ENCODE measurements around the gene FBXW4. TPM values are rescaled to one million over a fixed set of nuclear protein-coding genes. Genes with fewer than 3 reads are reported as not detected.

Gene FBXW4
- total and polyA plus RNA-seq, 9 donors, result 38.6 to 86.4 (median 64.4) TPM

DNA sequence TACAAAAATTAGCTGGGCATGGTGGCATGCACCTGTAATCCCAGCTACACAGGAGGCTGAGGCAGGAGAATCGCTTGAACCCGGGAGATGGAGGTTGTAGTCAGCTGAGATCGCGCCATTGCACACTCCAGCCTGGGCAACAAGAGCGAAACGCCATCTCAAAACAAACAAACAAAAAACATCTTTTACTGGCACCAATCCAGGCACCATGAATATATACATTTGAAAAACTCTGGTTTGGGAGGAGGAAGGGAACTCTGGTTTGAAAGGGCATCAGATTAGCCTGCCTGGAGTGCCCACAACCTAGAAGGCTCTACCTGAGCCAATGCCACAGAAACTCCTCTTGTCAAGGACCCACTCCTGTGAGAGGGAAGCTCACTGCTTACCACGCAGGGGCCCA, 122.8 kb downstream of the FBXW4 start:
- Histone ChIP-seq H3K4me1 (ENCODE audit: insufficient read depth) (peaks cover 6% of the 10 kb centered on the region), H3K27ac (no peak overlapping the region), H3K36me3 (no peaks in the 10 kb centered on the region), H3K27me3 (no peaks in the 10 kb centered on the region), H3K9me3 (no peaks in the 10 kb centered on the region), H3K4me3 (no peak overlapping the region)
- TF ChIP-seq POLR2A (IDR thresholded peaks at IDR 0.05) (no peak), EP300 (IDR thresholded peaks at IDR 0.05) (no peak)
- TF ChIP-seq, protein P1, sequence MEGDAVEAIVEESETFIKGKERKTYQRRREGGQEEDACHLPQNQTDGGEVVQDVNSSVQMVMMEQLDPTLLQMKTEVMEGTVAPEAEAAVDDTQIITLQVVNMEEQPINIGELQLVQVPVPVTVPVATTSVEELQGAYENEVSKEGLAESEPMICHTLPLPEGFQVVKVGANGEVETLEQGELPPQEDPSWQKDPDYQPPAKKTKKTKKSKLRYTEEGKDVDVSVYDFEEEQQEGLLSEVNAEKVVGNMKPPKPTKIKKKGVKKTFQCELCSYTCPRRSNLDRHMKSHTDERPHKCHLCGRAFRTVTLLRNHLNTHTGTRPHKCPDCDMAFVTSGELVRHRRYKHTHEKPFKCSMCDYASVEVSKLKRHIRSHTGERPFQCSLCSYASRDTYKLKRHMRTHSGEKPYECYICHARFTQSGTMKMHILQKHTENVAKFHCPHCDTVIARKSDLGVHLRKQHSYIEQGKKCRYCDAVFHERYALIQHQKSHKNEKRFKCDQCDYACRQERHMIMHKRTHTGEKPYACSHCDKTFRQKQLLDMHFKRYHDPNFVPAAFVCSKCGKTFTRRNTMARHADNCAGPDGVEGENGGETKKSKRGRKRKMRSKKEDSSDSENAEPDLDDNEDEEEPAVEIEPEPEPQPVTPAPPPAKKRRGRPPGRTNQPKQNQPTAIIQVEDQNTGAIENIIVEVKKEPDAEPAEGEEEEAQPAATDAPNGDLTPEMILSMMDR (IDR thresholded peaks at IDR 0.05), result no peak
- no peak for DNase-seq
- intact Hi-C loops (cut with DNase I), result no loop called here
- WGBS, 3 donors, result 81 to 85% (median 84%) methylated on average over 7 of the region's 7 CpGs

DNA sequence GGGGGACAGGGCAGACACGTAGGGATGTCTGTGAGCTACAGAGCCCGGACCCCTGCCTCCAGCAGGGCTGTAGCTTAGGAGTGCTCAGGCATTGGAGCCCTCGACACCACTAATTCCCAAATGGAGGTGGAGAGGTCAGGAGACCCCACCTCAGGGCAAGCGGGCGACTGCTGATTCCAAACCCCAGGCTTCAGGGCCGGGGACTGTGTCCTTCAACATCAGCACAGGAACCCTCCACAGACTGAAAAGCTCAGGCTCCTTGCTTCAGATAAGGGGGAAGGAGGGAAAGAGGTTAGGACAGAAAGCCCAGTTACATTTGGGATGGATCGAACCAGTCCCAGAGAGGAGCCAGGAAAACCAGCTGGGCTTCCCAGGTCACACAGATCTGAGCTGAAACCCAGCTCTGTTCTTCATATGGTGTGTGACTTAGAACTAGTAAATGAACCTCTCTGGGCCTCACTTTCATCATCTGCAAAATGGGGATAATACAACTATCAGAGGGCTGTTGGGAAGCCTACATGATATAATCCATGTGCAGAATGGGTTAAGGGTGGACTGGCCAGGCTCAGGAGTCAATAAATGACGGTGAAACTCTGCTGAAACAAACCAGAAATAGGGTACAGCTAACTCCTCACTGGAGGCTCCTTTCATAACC, 123.6 kb downstream of the FBXW4 start:
- Histone ChIP-seq H3K36me3 (no peaks in the 10 kb centered on the region), H3K4me3 (no peak overlapping the region), H3K4me1 (ENCODE audit: insufficient read depth) (peaks cover 6% of the 10 kb centered on the region), H3K9me3 (no peaks in the 10 kb centered on the region), H3K27ac (no peak overlapping the region), H3K27me3 (peaks cover 3% of the 10 kb centered on the region)
- WGBS, 3 donors, result 31 to 37% (median 32%) methylated on average over 8 of the region's 8 CpGs
- TF ChIP-seq POLR2A (IDR thresholded peaks at IDR 0.05) (no peak), EP300 (IDR thresholded peaks at IDR 0.05) (no peak)
- TF ChIP-seq, protein P1 (IDR thresholded peaks at IDR 0.05), result no peak
- DNase-seq, result no peak
- intact Hi-C loops (cut with DNase I), result loop anchor here in 2 of 4 donors (2.0 kb wide), 1 partner anchor 357 kb away; no protein-coding TSS in a partner anchor

DNA sequence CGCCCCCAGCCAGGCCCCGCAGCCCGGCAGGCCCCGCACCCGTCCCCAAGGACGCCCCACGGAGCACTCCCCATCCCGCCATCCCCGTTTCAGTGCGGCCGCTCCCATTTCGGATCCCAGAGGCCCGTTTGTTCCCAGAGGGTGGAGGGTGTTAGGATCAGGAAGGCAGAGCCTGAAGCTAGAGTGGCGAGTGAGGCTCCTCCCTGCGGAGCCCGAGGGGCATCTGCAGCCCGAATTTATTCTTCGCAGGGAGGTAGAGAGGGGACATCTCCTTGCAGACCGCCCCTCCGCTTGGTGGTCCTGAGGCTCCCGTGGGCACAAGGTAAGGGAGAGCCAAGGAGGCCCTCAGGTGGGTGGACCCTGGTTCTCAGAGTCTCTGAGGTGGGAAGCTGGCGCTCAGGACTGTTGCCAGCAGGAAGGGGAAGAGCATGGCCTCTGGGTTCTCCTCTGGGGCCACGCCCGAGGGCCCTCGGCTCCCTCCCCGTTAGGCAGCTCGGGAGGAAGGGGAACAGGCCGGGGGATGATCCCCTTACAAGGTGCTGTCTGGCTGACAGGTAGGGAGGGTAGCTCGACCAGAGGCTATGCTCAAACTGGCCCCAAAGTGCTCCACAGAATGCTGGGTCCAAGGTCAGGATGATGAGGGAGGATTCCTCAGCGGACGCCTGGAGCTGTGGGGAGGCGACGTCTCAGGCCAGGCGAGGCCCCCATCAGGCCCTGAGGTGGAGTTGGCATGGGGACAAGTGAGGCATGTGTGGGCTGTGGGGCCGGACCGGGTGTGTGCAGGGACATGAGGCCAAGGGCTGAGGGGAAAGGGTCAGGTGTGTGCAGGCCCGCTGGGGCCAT, 124.3 kb downstream of the FBXW4 start:
- WGBS, 3 donors, result 2 to 3% (median 3%) methylated on average over 25 to 37 of the region's 37 CpGs
- Histone ChIP-seq H3K4me1 (ENCODE audit: insufficient read depth) (peaks cover 6% of the 10 kb centered on the region), H3K36me3 (no peaks in the 10 kb centered on the region), H3K4me3 (peak overlapping the region; percentile 35), H3K27me3 (peaks cover 3% of the 10 kb centered on the region), H3K9me3 (no peaks in the 10 kb centered on the region), H3K27ac (no peak overlapping the region)
- intact Hi-C loops (cut with DNase I), result loop anchor here in 3 of 4 donors (1.0 to 2.0 kb wide), 2 partner anchors 356 to 358 kb away; no protein-coding TSS in a partner anchor
- peak in 2 of 5 donors; percentile 15 to 40 for DNase-seq
- TF ChIP-seq, protein P1 (IDR thresholded peaks at IDR 0.05), result no peak
- TF ChIP-seq EP300 (IDR thresholded peaks at IDR 0.05) (no peak), POLR2A (IDR thresholded peaks at IDR 0.05) (no peak)

DNA sequence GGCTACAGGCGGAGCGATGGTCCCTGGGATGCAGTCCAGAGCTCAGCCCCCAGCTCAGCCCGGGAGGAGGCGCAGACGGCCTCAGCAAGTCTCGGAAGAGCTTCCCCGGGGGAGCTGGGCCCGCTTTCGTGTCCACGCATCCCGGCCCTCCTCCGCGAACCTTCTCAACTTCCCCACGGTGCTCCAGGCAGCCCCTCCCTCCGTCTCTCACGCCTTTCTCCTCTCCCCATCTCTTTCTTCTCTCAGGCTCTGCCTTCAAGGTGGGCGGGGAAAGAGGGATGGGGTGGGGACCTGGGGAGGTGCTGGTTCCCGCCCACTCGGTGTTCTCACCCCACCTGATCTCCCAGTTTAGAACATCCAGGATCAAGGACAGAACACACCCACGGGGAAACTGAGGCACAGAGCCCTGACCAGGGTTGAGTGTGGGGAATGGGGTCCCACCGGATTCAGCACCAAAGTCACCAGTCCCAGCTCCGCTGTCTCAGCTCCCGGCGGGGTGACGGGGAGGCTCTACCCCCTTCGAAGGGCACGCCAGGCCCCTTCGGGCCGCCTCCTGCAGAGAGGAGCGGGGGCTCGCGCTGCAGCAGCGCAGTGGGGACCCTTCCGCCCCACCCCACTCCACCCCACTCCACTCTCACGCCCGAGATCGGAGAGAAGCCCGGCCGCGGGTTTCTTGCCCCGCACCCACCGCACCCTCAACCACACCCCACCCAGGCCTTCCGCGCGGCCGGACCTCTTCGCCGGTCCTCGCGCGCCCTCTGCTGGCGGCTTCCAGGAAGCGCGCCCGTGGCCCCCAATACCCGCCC, 125.1 kb downstream of the FBXW4 start:
- peak overlapping the region; percentile 35 for H3K4me3 ChIP-seq
- peaks cover 6% of the 10 kb centered on the region for H3K4me1 ChIP-seq (ENCODE audit: insufficient read depth)
- intact Hi-C loops (cut with DNase I), result loop anchor here (1.0 to 10.0 kb wide), 3 partner anchors 295 to 358 kb away; no protein-coding TSS in a partner anchor
- TF ChIP-seq, protein P1 (IDR thresholded peaks at IDR 0.05), result peak; percentile 60 to 92 (median 70)
- no peak for TF ChIP-seq EP300 (IDR thresholded peaks at IDR 0.05)
- no peak for TF ChIP-seq POLR2A (IDR thresholded peaks at IDR 0.05)
- H3K9me3 ChIP-seq, result no peaks in the 10 kb centered on the region
- peaks cover 3% of the 10 kb centered on the region for H3K27me3 ChIP-seq
- no peaks in the 10 kb centered on the region for H3K36me3 ChIP-seq
- DNase-seq, result peak; percentile 70 to 85 (median 80)
- no peak overlapping the region for H3K27ac ChIP-seq
- WGBS, 3 donors, result 0 to 1% (median 1%) methylated on average over 49 to 56 of the region's 56 CpGs
